ENCODE results near the gene EML4. TPM values are rescaled to one million over a fixed set of nuclear protein-coding genes. Genes with fewer than 3 reads are reported as not detected.
"Not testable (repeated sequence)": the region's sequence is repeated elsewhere in the genome, so short reads cannot be mapped to it uniquely, and the experiment has no call there.

The EML4 gene
- total and polyA plus RNA-seq, 8 donors, result 12.5 to 44.0 (median 33.2) TPM

- TF ChIP-seq, protein P1, sequence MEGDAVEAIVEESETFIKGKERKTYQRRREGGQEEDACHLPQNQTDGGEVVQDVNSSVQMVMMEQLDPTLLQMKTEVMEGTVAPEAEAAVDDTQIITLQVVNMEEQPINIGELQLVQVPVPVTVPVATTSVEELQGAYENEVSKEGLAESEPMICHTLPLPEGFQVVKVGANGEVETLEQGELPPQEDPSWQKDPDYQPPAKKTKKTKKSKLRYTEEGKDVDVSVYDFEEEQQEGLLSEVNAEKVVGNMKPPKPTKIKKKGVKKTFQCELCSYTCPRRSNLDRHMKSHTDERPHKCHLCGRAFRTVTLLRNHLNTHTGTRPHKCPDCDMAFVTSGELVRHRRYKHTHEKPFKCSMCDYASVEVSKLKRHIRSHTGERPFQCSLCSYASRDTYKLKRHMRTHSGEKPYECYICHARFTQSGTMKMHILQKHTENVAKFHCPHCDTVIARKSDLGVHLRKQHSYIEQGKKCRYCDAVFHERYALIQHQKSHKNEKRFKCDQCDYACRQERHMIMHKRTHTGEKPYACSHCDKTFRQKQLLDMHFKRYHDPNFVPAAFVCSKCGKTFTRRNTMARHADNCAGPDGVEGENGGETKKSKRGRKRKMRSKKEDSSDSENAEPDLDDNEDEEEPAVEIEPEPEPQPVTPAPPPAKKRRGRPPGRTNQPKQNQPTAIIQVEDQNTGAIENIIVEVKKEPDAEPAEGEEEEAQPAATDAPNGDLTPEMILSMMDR (IDR thresholded peaks at IDR 0.05), result no peak
- intact Hi-C loops (cut with DNase I), result no loop called here
- no peaks in the 10 kb centered on the region for H3K36me3 ChIP-seq
- no peaks in the 10 kb centered on the region for H3K27me3 ChIP-seq
- peak overlapping the region in 2 of 4 donors; percentile 86 to 92 for H3K4me3 ChIP-seq
- peaks cover 10 to 21% (median 10%) of the 10 kb centered on the region in 3 donors for H3K4me1 ChIP-seq
- no peaks in the 10 kb centered on the region for H3K9me3 ChIP-seq
- WGBS, 2 donors, result 3 to 4% methylated on average over 1 of the region's 1 CpG
- no peak for FAIRE-seq
- ATAC-seq, result no peak
- peak overlapping the region in 2 of 4 donors; percentile 90 to 95 for H3K27ac ChIP-seq
- no peak for DNase-seq
Measured at GRCh38 chr2:42172020-42172419, 2.9 kb downstream of the EML4 start.

DNA sequence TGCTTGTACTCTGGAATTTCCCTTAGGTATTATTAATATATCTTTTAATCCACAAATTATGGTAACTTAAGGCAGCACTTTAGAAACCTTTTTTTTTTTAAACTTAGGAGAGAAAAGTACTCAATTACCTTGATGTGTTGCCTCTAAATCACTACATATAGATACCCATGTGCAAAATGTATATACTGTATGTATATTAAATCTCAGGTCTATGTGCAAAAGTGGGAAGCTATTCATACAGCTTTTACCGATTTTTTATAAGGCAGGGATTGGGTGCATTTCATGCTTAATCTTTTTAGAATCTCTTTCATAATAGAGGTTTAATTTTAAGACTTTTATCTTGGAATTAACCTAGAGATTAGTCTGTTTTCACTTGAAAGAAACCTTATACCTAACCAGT lies 3.4 kb downstream of the EML4 start:
- no peak for DNase-seq
- intact Hi-C loops (cut with DNase I), result no loop called here
- Histone ChIP-seq H3K4me3 (peak overlapping the region in 1 of 4 donors; percentile 92), H3K36me3 (no peaks in the 10 kb centered on the region), H3K4me1 (peaks cover 10 to 21% (median 10%) of the 10 kb centered on the region in 3 donors), H3K9me3 (no peaks in the 10 kb centered on the region), H3K27me3 (no peaks in the 10 kb centered on the region), H3K27ac (peak overlapping the region in 3 of 4 donors; percentile 28 to 95 (median 90))
- TF ChIP-seq, protein P1 (IDR thresholded peaks at IDR 0.05), result no peak
- FAIRE-seq, result no peak
- ATAC-seq, result no peak
- 8 to 12% methylated on average over 1 of the region's 1 CpG for WGBS, 2 donors

DNA sequence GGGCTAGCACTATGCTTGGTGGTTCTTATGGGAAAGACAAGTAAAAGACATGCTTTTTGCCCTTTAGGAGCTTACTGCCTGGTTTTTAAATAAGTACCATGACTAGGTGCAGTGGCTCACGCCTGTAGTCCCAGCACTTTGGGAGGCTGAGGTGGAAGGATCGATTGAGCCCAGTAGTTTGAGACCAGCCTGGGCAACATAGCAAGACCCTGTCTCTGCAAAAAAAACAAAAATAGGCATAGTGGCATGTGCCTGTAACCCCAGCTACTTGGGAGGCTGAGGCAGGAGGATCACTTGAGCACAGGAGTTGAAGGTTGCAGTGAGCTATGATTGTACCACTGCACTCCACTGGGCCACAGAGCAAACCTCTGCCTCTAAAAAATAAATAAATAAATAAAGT lies 4.3 kb downstream of the EML4 start:
- 92 to 94% methylated on average over 2 of the region's 2 CpGs for WGBS, 2 donors
- H3K27me3 ChIP-seq; H3K4me3 ChIP-seq; DNase-seq; H3K36me3 ChIP-seq; ATAC-seq; intact Hi-C loops (cut with DNase I); FAIRE-seq; H3K9me3 ChIP-seq: not testable (repeated sequence)
- H3K4me1 ChIP-seq, result peaks cover 10 to 23% (median 16%) of the 10 kb centered on the region in 3 donors
- peak overlapping the region in 1 of 4 donors; percentile 3 for H3K27ac ChIP-seq

GRCh38 chr2:42176992-42177738 lies 8.0 kb downstream of the EML4 start:
- WGBS, 2 donors, result 94 to 98% methylated on average over 10 of the region's 10 CpGs
- Histone ChIP-seq H3K9me3 (no peaks in the 10 kb centered on the region), H3K36me3 (no peaks in the 10 kb centered on the region), H3K4me1 (peaks cover 6 to 25% (median 19%) of the 10 kb centered on the region in 3 donors), H3K4me3 (no peak overlapping the region), H3K27ac (no peak overlapping the region), H3K27me3 (no peaks in the 10 kb centered on the region)
- DNase-seq (no peak), ATAC-seq (no peak), FAIRE-seq (no peak)
- intact Hi-C loops (cut with DNase I), result no loop called here
- TF ChIP-seq, protein P1 (IDR thresholded peaks at IDR 0.05), result no peak

DNA sequence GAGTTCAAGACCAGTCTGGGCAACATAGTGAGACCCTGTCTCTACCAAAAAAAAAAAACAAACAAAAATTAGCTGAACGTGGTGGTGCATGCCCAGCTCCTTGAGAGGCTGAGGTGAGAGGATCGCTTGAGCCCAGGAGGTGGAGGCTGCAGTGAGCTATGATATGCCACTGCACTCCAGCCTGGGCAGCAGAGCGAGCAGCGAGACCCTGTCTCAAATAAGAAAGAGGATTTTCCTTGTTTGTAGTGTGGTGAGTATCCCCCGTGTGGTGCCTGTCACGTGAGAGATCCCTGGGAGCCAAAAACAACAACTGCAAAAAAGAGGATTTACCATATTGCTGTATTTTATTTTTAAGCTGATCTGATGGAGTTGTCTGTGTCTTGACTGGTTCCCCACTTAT lies 9.2 kb downstream of the EML4 start:
- TF ChIP-seq, protein P1 (IDR thresholded peaks at IDR 0.05), result no peak
- H3K27me3 ChIP-seq, result no peaks in the 10 kb centered on the region
- ATAC-seq (no peak), DNase-seq (no peak), FAIRE-seq (no peak)
- intact Hi-C loops (cut with DNase I), result no loop called here
- no peaks in the 10 kb centered on the region for H3K36me3 ChIP-seq
- peaks cover 5 to 26% (median 23%) of the 10 kb centered on the region in 3 donors for H3K4me1 ChIP-seq
- no peak overlapping the region for H3K4me3 ChIP-seq
- 67 to 74% methylated on average over 6 of the region's 6 CpGs for WGBS, 2 donors
- H3K27ac ChIP-seq, result no peak overlapping the region
- no peaks in the 10 kb centered on the region for H3K9me3 ChIP-seq
